ENCODE measurements around the gene RBM20.

RBM20 gene

DNA sequence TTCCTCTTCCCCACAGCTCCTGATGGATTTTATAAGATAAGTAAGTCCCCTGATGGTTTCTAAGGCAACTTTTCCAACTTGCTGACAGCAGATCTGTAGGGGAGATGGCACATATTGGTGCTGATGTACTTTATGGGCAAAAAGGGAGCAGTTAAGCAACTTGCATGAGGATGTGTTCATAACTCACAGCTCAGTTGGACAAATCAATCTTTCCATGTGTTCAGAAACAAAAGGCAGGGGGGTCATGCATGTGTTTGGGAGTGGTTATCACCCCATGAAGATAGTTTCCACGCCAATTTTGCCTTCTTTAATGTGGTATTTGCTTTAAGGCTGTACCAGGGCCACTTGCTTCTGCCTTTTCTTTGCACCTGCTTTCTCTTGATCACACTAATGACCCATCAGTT lies 6.1 kb downstream of the RBM20 start:
- TF ChIP-seq, protein P1, sequence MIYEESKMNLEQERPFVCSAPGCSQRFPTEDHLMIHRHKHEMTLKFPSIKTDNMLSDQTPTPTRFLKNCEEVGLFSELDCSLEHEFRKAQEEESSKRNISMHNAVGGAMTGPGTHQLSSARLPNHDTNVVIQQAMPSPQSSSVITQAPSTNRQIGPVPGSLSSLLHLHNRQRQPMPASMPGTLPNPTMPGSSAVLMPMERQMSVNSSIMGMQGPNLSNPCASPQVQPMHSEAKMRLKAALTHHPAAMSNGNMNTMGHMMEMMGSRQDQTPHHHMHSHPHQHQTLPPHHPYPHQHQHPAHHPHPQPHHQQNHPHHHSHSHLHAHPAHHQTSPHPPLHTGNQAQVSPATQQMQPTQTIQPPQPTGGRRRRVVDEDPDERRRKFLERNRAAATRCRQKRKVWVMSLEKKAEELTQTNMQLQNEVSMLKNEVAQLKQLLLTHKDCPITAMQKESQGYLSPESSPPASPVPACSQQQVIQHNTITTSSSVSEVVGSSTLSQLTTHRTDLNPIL (CRISPR knock-in tag; IDR thresholded peaks at IDR 0.05; ENCODE audit: low read depth), result no peak
- TF ChIP-seq CSDC2 (CRISPR knock-in tag; IDR thresholded peaks at IDR 0.05), result no peak
- TF ChIP-seq, protein P2, sequence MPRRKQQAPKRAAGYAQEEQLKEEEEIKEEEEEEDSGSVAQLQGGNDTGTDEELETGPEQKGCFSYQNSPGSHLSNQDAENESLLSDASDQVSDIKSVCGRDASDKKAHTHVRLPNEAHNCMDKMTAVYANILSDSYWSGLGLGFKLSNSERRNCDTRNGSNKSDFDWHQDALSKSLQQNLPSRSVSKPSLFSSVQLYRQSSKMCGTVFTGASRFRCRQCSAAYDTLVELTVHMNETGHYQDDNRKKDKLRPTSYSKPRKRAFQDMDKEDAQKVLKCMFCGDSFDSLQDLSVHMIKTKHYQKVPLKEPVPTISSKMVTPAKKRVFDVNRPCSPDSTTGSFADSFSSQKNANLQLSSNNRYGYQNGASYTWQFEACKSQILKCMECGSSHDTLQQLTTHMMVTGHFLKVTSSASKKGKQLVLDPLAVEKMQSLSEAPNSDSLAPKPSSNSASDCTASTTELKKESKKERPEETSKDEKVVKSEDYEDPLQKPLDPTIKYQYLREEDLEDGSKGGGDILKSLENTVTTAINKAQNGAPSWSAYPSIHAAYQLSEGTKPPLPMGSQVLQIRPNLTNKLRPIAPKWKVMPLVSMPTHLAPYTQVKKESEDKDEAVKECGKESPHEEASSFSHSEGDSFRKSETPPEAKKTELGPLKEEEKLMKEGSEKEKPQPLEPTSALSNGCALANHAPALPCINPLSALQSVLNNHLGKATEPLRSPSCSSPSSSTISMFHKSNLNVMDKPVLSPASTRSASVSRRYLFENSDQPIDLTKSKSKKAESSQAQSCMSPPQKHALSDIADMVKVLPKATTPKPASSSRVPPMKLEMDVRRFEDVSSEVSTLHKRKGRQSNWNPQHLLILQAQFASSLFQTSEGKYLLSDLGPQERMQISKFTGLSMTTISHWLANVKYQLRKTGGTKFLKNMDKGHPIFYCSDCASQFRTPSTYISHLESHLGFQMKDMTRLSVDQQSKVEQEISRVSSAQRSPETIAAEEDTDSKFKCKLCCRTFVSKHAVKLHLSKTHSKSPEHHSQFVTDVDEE (CRISPR knock-in tag; IDR thresholded peaks at IDR 0.05), result no peak
- TF ChIP-seq, protein P3, sequence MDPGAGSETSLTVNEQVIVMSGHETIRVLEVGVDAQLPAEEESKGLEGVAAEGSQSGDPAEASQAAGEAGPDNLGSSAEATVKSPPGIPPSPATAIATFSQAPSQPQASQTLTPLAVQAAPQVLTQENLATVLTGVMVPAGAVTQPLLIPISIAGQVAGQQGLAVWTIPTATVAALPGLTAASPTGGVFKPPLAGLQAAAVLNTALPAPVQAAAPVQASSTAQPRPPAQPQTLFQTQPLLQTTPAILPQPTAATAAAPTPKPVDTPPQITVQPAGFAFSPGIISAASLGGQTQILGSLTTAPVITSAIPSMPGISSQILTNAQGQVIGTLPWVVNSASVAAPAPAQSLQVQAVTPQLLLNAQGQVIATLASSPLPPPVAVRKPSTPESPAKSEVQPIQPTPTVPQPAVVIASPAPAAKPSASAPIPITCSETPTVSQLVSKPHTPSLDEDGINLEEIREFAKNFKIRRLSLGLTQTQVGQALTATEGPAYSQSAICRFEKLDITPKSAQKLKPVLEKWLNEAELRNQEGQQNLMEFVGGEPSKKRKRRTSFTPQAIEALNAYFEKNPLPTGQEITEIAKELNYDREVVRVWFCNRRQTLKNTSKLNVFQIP (CRISPR knock-in tag; IDR thresholded peaks at IDR 0.05; ENCODE audit: borderline replicate concordance, low read depth), result no peak
- no peak for TF ChIP-seq PPARA (CRISPR knock-in tag; IDR thresholded peaks at IDR 0.05; ENCODE audit: borderline replicate concordance)
- TF ChIP-seq ZC3H10 (CRISPR knock-in tag; IDR thresholded peaks at IDR 0.05), result no peak
- TF ChIP-seq ISL1 (CRISPR knock-in tag; IDR thresholded peaks at IDR 0.05), result no peak
- no peak for TF ChIP-seq TCF4 (CRISPR knock-in tag; IDR thresholded peaks at IDR 0.05; ENCODE audit: borderline replicate concordance)
- TF ChIP-seq OSR1 (CRISPR knock-in tag; IDR thresholded peaks at IDR 0.05), result no peak
- no peak for TF ChIP-seq ZNF8 (CRISPR knock-in tag; IDR thresholded peaks at IDR 0.05)
- TF ChIP-seq ZNF565 (CRISPR knock-in tag; conservative IDR thresholded peaks at IDR 0.05; ENCODE audit: low read depth), result no peak
- no peak for TF ChIP-seq TOX (CRISPR knock-in tag; IDR thresholded peaks at IDR 0.05; ENCODE audit: borderline replicate concordance)
- TF ChIP-seq SNAI2 (CRISPR knock-in tag; IDR thresholded peaks at IDR 0.05), result no peak
- TF ChIP-seq PATZ1 (CRISPR knock-in tag; IDR thresholded peaks at IDR 0.05; ENCODE audit: borderline replicate concordance), result no peak
- no peak for ATAC-seq

DNA sequence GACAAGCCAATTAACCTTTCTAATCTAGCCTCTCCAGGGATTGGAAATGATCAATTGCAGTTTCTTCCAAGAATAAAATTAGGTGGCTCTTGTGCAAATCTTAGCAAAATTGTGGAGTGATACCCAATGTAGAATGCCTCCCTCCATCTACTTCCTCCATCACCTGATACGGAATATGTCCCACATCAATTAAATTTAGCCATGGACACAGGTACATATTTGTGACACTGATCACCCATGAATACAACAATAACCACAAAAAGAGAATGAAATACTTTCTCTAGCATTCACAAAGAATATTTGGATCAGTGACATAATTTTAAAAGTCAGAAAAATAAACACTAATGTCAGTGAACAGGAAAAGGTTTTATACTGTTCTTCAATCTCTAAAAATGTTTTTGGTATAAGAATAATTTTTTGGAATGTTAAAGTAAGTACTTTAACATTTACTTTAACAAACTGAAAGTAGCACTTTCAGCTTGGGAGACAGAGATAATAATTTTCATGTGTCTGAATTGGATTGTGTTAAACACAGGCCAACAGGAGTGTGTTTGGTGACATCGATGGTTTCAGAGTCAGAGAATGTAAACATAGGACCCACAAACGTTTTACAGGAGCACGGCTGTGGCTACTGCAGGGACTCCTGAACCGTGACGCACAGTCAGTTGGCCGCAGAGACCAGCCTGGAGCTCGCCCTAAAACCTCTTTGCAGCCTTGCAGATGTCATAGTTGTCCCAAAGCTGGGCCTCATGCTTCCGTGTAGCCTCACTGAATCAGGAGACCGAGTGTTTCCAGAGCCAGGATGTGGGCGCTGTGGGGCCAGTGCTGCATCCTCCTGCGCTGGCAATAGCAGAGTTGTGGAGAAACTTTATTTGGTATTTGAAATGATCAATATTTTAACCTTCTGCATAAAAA lies 7.2 kb downstream of the RBM20 start:
- peak; percentile 78 for ATAC-seq
- TF ChIP-seq BACH2 (CRISPR knock-in tag; IDR thresholded peaks at IDR 0.05; ENCODE audit: borderline replicate concordance) (no peak), ZFP30 (CRISPR knock-in tag; IDR thresholded peaks at IDR 0.05) (no peak), ZNF565 (CRISPR knock-in tag; conservative IDR thresholded peaks at IDR 0.05; ENCODE audit: low read depth) (no peak), OSR1 (CRISPR knock-in tag; IDR thresholded peaks at IDR 0.05) (no peak), TOX (CRISPR knock-in tag; IDR thresholded peaks at IDR 0.05; ENCODE audit: borderline replicate concordance) (no peak), ZFP3 (CRISPR knock-in tag; IDR thresholded peaks at IDR 0.05) (no peak), ESRRG (CRISPR knock-in tag; IDR thresholded peaks at IDR 0.05) (no peak), GLIS3 (CRISPR knock-in tag; IDR thresholded peaks at IDR 0.05) (no peak), CSDC2 (CRISPR knock-in tag; IDR thresholded peaks at IDR 0.05) (no peak), RARB (CRISPR knock-in tag; IDR thresholded peaks at IDR 0.05) (no peak), ZC3H10 (CRISPR knock-in tag; IDR thresholded peaks at IDR 0.05) (no peak), PPARA (CRISPR knock-in tag; IDR thresholded peaks at IDR 0.05; ENCODE audit: borderline replicate concordance) (no peak), ZNF70 (CRISPR knock-in tag; IDR thresholded peaks at IDR 0.05) (no peak), TCF4 (CRISPR knock-in tag; IDR thresholded peaks at IDR 0.05; ENCODE audit: borderline replicate concordance) (no peak), PATZ1 (CRISPR knock-in tag; IDR thresholded peaks at IDR 0.05; ENCODE audit: borderline replicate concordance) (no peak), CSRNP3 (CRISPR knock-in tag; IDR thresholded peaks at IDR 0.05) (no peak)
- TF ChIP-seq, protein P2 (CRISPR knock-in tag; IDR thresholded peaks at IDR 0.05), result no peak
- TF ChIP-seq, protein P1 (CRISPR knock-in tag; IDR thresholded peaks at IDR 0.05; ENCODE audit: low read depth), result no peak

All from SK-N-SH treated with all-trans-retinoic acid at 6 μM for 48 hours (cell line).